Mucosa of descending colon (tissue), 3 donors: ENCODE data around the gene ABHD2. TPM values are rescaled to one million over a fixed set of nuclear protein-coding genes. Genes with fewer than 3 reads are reported as not detected.

ENCODE experiments used
- ATAC-seq: fragments of 200-7000 bp; cut with Tn5 transposase; one replicate; pipeline ENCODE4 v1.9.1; 2020; ENCODE audit warnings: mild to moderate bottlenecking, moderate library complexity
- DNase-seq, 3 donors: peaks; one replicate each; pipeline ENCODE4 v3.0.0-alpha.2; 2020
- H3K36me3 ChIP-seq: fragments of 200-600 bp; one replicate; pipeline ENCODE4 v1.8.0; 2021; ENCODE audit warnings: low read depth, mild to moderate bottlenecking
- H3K4me1 ChIP-seq: fragments of 200-600 bp; one replicate; pipeline ENCODE4 v1.8.0; 2021; ENCODE audit warnings: low read depth, mild to moderate bottlenecking
- H3K4me3 ChIP-seq: fragments of 200-600 bp; one replicate; pipeline ENCODE4 v1.8.0; 2021; ENCODE audit warnings: mild to moderate bottlenecking
- H3K9me3 ChIP-seq: fragments of 200-600 bp; one replicate; pipeline ENCODE4 v1.8.0; 2021; ENCODE audit warnings: mild to moderate bottlenecking
- CTCF ChIP-seq: fragments of 200-600 bp; IDR thresholded peaks from one replicate; pipeline ENCODE4 v1.8.0; 2022; ENCODE audit warnings: antibody characterized with exemption, mild to moderate bottlenecking
- intact Hi-C, 2 donors: fragments of 100-400 bp; cut with DNase I in 1 of 2; cut with micrococcal nuclease in 1 of 2; formaldehyde crosslinking; loops; one replicate each; pipeline versions ENCODE4 v1.11.0 to v1.11.1; 2022; cut with DNase I, micrococcal nuclease
- total RNA-seq, 3 donors: library from RNA; stranded (reverse); fragmentation: NEBNext Ultra II Directional in 2 of 3; extraction: Animal tissue kit (Norgen Biotek cat#: 25700) in 2 of 3; gene quantifications; one replicate each; pipeline versions ENCODE4 v1.2.1 to v1.2.4, GENCODE V29; 2021 to 2023
- donor health status: DM: no; HTN: no; CAD: no; lungs with moderate emphysema.
- donor health status: DM: no; HTN: no; CAD: no.
- donor health status: DM: no; HTN: yes; CAD: no.

ABHD2 gene
- total RNA-seq, 3 donors from 2014 or later = 82.2 to 156 (median 92.7) TPM

- TF ChIP-seq CTCF = no peak
- DNase-seq = no peak
- intact Hi-C loops = no loop called here
Measured at GRCh38 chr15:89149501-89150101, 61.3 kb downstream of the ABHD2 start.

GRCh38 chr15:89150287-89150686 lies 62.0 kb downstream of the ABHD2 start:
- DNase-seq (no peak), ATAC-seq (peak; percentile 19)
- Histone ChIP-seq H3K4me1 (peaks cover 13% of the 10 kb centered on the region), H3K9me3 (no peaks in the 10 kb centered on the region), H3K36me3 (no peaks in the 10 kb centered on the region), H3K4me3 (no peak overlapping the region)
- intact Hi-C loops = no loop called here
- no peak for TF ChIP-seq CTCF

More at GRCh38 chr15:89149501-89150101, 61.3 kb downstream of the ABHD2 start:
- H3K4me1 ChIP-seq = peaks cover 13% of the 10 kb centered on the region
- no peaks in the 10 kb centered on the region for H3K36me3 ChIP-seq
- no peak overlapping the region for H3K4me3 ChIP-seq
- no peak for ATAC-seq
- no peaks in the 10 kb centered on the region for H3K9me3 ChIP-seq

- Histone ChIP-seq H3K4me1 (peaks cover 13% of the 10 kb centered on the region), H3K36me3 (no peaks in the 10 kb centered on the region), H3K9me3 (no peaks in the 10 kb centered on the region), H3K4me3 (no peak overlapping the region)
- DNase-seq (no peak), ATAC-seq (peak; percentile 90)
- intact Hi-C loops = no loop called here
- TF ChIP-seq CTCF = no peak
Measured at GRCh38 chr15:89150762-89151664, 62.8 kb downstream of the ABHD2 start.

- peaks cover 7% of the 10 kb centered on the region for H3K4me1 ChIP-seq
- intact Hi-C loops = no loop called here
- no peaks in the 10 kb centered on the region for H3K36me3 ChIP-seq
- ATAC-seq = no peak
- TF ChIP-seq CTCF = no peak
- no peaks in the 10 kb centered on the region for H3K9me3 ChIP-seq
- no peak overlapping the region for H3K4me3 ChIP-seq
- DNase-seq = no peak
Measured at GRCh38 chr15:89155122-89155521, 66.9 kb downstream of the ABHD2 start.

GRCh38 chr15:89155656-89156055 lies 67.4 kb downstream of the ABHD2 start:
- Histone ChIP-seq H3K9me3 (no peaks in the 10 kb centered on the region), H3K4me1 (peaks cover 4% of the 10 kb centered on the region), H3K4me3 (no peak overlapping the region), H3K36me3 (no peaks in the 10 kb centered on the region)
- TF ChIP-seq CTCF = no peak
- intact Hi-C loops = no loop called here
- DNase-seq = no peak
- ATAC-seq = no peak
